HuH-7 (cell line): ENCODE data around the gene ZNF57.
"Not testable (repeated sequence)": the region's sequence is repeated elsewhere in the genome, so short reads cannot be mapped to it uniquely, and the experiment has no call there.

Source experiments
- DNase-seq: peaks from one replicate; pipeline ENCODE4 v3.0.0; 2011; ENCODE audit warnings: low spot score

The ZNF57 gene

GRCh38 chr19:2896694-2897093 lies 4.0 kb upstream of the ZNF57 start:
- DNase-seq: no peak

- no peak for DNase-seq
These were observed 2.0 kb downstream of the ZNF57 start for GRCh38 chr19:2902590-2903218.

- DNase-seq: not testable (repeated sequence)
These were observed 2.6 kb downstream of the ZNF57 start for GRCh38 chr19:2903326-2903725.

GRCh38 chr19:2905918-2906519 lies 5.3 kb downstream of the ZNF57 start:
- DNase-seq: no peak

- no peak for DNase-seq
These were observed 6.0 kb downstream of the ZNF57 start for GRCh38 chr19:2906631-2907195.

- DNase-seq: no peak
These were observed 11.6 kb downstream of the ZNF57 start for GRCh38 chr19:2912306-2912705.

GRCh38 chr19:2917275-2918184 lies 16.8 kb downstream of the ZNF57 start:
- DNase-seq: no peak

GRCh38 chr19:2922987-2923386 lies 22.3 kb downstream of the ZNF57 start:
- no peak for DNase-seq

- DNase-seq: no peak
These were observed 22.8 kb downstream of the ZNF57 start for GRCh38 chr19:2923510-2923909.

GRCh38 chr19:2926341-2927031 lies 25.8 kb downstream of the ZNF57 start:
- DNase-seq: no peak

- no peak for DNase-seq
These were observed 26.3 kb downstream of the ZNF57 start for GRCh38 chr19:2927032-2927430.

GRCh38 chr19:2933490-2933910 lies 32.8 kb downstream of the ZNF57 start:
- DNase-seq: no peak

GRCh38 chr19:2935863-2936262 lies 35.1 kb downstream of the ZNF57 start:
- not testable (repeated sequence) for DNase-seq

- no peak for DNase-seq
These were observed 42.4 kb downstream of the ZNF57 start for GRCh38 chr19:2942928-2943640.

- no peak for DNase-seq
These were observed 43.7 kb downstream of the ZNF57 start for GRCh38 chr19:2944403-2944774.

- DNase-seq: peak; percentile 99
These were observed 44.2 kb downstream of the ZNF57 start, which contains the start of gene ZNF77 for GRCh38 chr19:2944775-2945574. TSS of gene ZNF77 (minus strand) at chr19:2944971. CDS start at chr19:2944840, 131 bp downstream.

- DNase-seq: no peak
These were observed 45.0 kb downstream of the ZNF57 start for GRCh38 chr19:2945575-2946184.

GRCh38 chr19:2949939-2950285 lies 49.2 kb downstream of the ZNF57 start:
- peak; percentile 25 for DNase-seq

GRCh38 chr19:2950286-2951124 lies 49.8 kb downstream of the ZNF57 start:
- DNase-seq: peak; percentile 94
